MM.1S (cell line): ENCODE results near the gene PLEKHM3.

Source experiments
- DNase-seq: peaks from one replicate; pipeline ENCODE4 v3.0.0-alpha.2; 2015
- H2AFZ ChIP-seq: fragments of 300-600 bp; sonication (generic); 2 replicates; pipeline ENCODE4 v1.6.0; 2016; ENCODE audit warnings: antibody characterized with exemption, low read length
- H3F3A ChIP-seq: fragments of 300-600 bp; sonication (generic); 2 replicates; pipeline ENCODE4 v1.6.1; 2016; ENCODE audit warnings: mild to moderate bottlenecking, antibody characterized with exemption, low read length, moderate library complexity, mixed read lengths; ENCODE audit not compliant: insufficient read depth
- H3K27ac ChIP-seq: fragments of 300-600 bp; sonication (generic); 2 replicates; pipeline ENCODE4 v1.5.1; 2016; ENCODE audit warnings: mild to moderate bottlenecking, low read length
- H3K27me3 ChIP-seq: fragments of 300-600 bp; sonication (generic); replicated peaks from 2 replicates; pipeline ENCODE4 v1.6.0; 2016; ENCODE audit warnings: low read length; ENCODE audit not compliant: insufficient read depth
- H3K36me3 ChIP-seq: fragments of 300-600 bp; sonication (generic); replicated peaks from 2 replicates; pipeline ENCODE4 v1.6.1; 2016; ENCODE audit warnings: mild to moderate bottlenecking, low read length, mixed read lengths; ENCODE audit not compliant: insufficient read depth
- H3K4me1 ChIP-seq: fragments of 300-600 bp; sonication (generic); 2 replicates; pipeline ENCODE4 v1.6.1; 2016; ENCODE audit warnings: low read length, mixed read lengths
- H3K4me2 ChIP-seq: fragments of 300-600 bp; sonication (generic); 2 replicates; pipeline ENCODE4 v1.6.0; 2016; ENCODE audit warnings: low read depth, low read length
- H3K4me3 ChIP-seq: fragments of 300-600 bp; sonication (generic); 2 replicates; pipeline ENCODE4 v1.5.1; 2016; ENCODE audit warnings: low read length, mixed read lengths
- H3K79me2 ChIP-seq: fragments of 300-600 bp; sonication (generic); 2 replicates; pipeline ENCODE4 v1.6.1; 2016; ENCODE audit warnings: mixed run types, low read length, mixed read lengths
- H3K9ac ChIP-seq: fragments of 300-600 bp; sonication (generic); 2 replicates; pipeline ENCODE4 v1.6.1; 2016; ENCODE audit warnings: low read length, mixed read lengths
- H3K9me2 ChIP-seq: fragments of 300-600 bp; sonication (generic); replicated peaks from 2 replicates; pipeline ENCODE4 v1.6.1; 2016; ENCODE audit warnings: mild to moderate bottlenecking, low read length, mixed read lengths; ENCODE audit not compliant: insufficient read depth
- H3K9me3 ChIP-seq: fragments of 300-600 bp; sonication (generic); replicated peaks from 2 replicates; pipeline ENCODE4 v1.6.1; 2016; ENCODE audit warnings: mild to moderate bottlenecking, low read length, mixed read lengths; ENCODE audit not compliant: insufficient read depth
- H4K20me1 ChIP-seq: fragments of 300-600 bp; sonication (generic); 2 replicates; pipeline ENCODE4 v1.6.1; 2016; ENCODE audit warnings: mild to moderate bottlenecking, low read length, moderate library complexity, mixed read lengths; ENCODE audit not compliant: insufficient read depth
- CTCF ChIP-seq: fragments of 300-600 bp; sonication (generic); IDR thresholded peaks from 2 replicates; pipeline ENCODE4 v1.5.1; 2016; ENCODE audit warnings: antibody characterized with exemption, low read length, mixed read lengths
- EZH2 ChIP-seq: fragments of 300-600 bp; sonication (generic); optimal IDR thresholded peaks from 2 replicates; pipeline ENCODE3; 2017; ENCODE audit warnings: low read depth, mild to moderate bottlenecking, antibody characterized with exemption, low read length, mixed read lengths
- EZH2phosphoT487 ChIP-seq: fragments of 300-600 bp; sonication (generic); IDR thresholded peaks from 2 replicates; pipeline ENCODE4 v1.6.1; 2018; ENCODE audit warnings: antibody characterized with exemption, low read length

PLEKHM3 gene

GRCh38 chr2:208064220-208064961 is 39.1 kb upstream of the PLEKHM3 start:
- no peak overlapping the region for H3K4me2 ChIP-seq
- DNase-seq = no peak

GRCh38 chr2:208062961-208063360 is 37.6 kb upstream of the PLEKHM3 start:
- Histone ChIP-seq H3K27me3 (no peaks in the 10 kb centered on the region), H4K20me1 (no peaks in the 10 kb centered on the region), H3K9me2 (no peaks in the 10 kb centered on the region), H3K4me2 (no peak overlapping the region), H3K9me3 (no peaks in the 10 kb centered on the region), H3F3A (no peaks in the 10 kb centered on the region), H3K4me3 (no peak overlapping the region), H3K9ac (no peak overlapping the region), H3K4me1 (no peaks in the 10 kb centered on the region), H3K36me3 (no peaks in the 10 kb centered on the region), H3K27ac (no peak overlapping the region), H3K79me2 (no peaks in the 10 kb centered on the region), H2AFZ (no peak overlapping the region)
- no peak for TF ChIP-seq EZH2phosphoT487
- TF ChIP-seq CTCF = no peak
- TF ChIP-seq EZH2 = no peak
- no peak for DNase-seq

More at GRCh38 chr2:208064220-208064961, 39.1 kb upstream of the PLEKHM3 start:
- Histone ChIP-seq H3K9ac (no peak overlapping the region), H3F3A (no peaks in the 10 kb centered on the region), H3K9me3 (no peaks in the 10 kb centered on the region), H2AFZ (no peak overlapping the region; the same call in 1 of the 2 replicates), H4K20me1 (no peaks in the 10 kb centered on the region), H3K4me3 (no peak overlapping the region), H3K79me2 (no peaks in the 10 kb centered on the region), H3K27me3 (no peaks in the 10 kb centered on the region), H3K27ac (no peak overlapping the region), H3K9me2 (no peaks in the 10 kb centered on the region), H3K36me3 (no peaks in the 10 kb centered on the region), H3K4me1 (no peaks in the 10 kb centered on the region)
- TF ChIP-seq CTCF = no peak
- TF ChIP-seq EZH2 = no peak
- TF ChIP-seq EZH2phosphoT487 = no peak

GRCh38 chr2:208062113-208062512 is 36.8 kb upstream of the PLEKHM3 start:
- Histone ChIP-seq H3F3A (no peaks in the 10 kb centered on the region), H3K9ac (no peak overlapping the region), H3K27me3 (no peaks in the 10 kb centered on the region), H3K27ac (no peak overlapping the region), H3K79me2 (no peaks in the 10 kb centered on the region), H4K20me1 (no peaks in the 10 kb centered on the region), H3K4me1 (no peaks in the 10 kb centered on the region), H3K4me3 (no peak overlapping the region), H3K9me3 (no peaks in the 10 kb centered on the region), H3K9me2 (no peaks in the 10 kb centered on the region), H2AFZ (no peak overlapping the region), H3K4me2 (no peak overlapping the region), H3K36me3 (no peaks in the 10 kb centered on the region)
- peak; percentile 28 for TF ChIP-seq CTCF
- TF ChIP-seq EZH2 = no peak
- no peak for TF ChIP-seq EZH2phosphoT487
- DNase-seq = peak; percentile 32
